ENCODE results near the gene GYPB. TPM values are rescaled to one million over a fixed set of nuclear protein-coding genes. Genes with fewer than 3 reads are reported as not detected.
A peak's percentile ranks its signal among the peaks of the same experiment; 100 is the strongest.
"Not testable (repeated sequence)": the region's sequence is repeated elsewhere in the genome, so short reads cannot be mapped to it uniquely, and the experiment has no call there.

Gene GYPB
- total RNA-seq, 1 experiment from 2014 or later, result not detected

DNA sequence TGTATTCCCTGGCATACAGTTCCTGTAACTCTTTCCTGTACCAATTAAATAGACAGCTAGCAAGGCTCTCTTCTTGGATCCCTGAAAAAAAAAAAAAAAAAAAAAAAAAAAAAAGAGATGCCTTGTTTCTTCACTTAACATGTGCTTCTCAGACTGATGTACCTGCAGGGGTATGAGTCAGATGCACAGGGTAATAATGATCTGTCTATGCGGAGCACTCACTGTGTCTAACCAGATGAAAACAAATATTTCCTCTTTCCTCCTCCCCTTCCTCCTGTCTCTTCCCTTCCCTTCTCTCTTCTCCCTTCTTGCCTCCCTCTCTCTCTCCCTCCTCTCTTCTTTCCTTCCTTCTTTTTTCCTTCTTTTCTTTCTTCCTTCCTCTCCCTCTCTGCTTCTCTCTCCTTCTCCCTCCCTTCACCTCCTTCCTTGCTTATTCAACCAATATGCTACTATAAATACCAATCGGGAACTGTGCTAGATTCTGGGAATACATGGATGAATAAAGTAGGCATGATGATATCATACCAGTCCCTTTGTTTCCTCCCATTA lies 3.0 kb downstream of the GYPB start:
- not testable (repeated sequence) for DNase-seq (ENCODE audit: low read depth)

DNA sequence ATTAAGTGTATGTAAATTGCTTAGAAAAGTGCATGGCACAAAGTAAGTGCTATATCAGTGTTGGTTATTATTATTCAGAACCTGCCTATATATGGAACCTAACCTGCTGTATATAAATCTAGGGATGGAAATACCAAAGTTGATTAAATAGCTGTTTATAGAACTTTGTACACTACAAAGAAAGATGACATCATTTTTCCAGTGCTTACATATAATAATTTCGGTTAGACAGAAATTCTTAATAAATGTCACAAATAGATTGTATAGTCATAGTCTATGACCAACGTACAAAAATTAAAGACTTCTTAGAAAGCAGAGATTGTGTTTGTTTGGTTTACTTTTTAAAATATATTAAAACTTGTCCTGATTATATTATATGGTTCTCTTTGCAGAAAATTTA lies 4.4 kb downstream of the GYPB start:
- no peak for DNase-seq (ENCODE audit: low read depth)

DNA sequence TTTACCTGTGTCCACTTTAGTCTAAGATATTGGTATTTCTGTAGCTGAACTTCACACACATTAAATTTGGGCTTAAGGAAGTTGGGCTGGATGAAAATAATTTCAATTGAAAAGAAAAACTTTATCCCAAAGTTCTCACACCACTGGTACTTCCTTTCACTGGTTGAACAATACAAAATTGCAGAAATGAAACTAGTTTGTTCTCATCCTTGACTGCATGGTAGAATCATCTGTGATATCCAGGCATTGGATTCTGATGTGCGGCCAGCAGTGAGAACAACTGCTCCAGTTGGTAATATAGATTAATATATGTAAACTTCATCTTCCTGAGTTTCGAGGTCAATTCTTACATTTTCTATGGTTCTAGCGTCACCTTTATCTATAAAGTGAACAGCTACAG lies 10.6 kb downstream of the GYPB start:
- DNase-seq (ENCODE audit: low read depth), result not testable (repeated sequence)

DNA sequence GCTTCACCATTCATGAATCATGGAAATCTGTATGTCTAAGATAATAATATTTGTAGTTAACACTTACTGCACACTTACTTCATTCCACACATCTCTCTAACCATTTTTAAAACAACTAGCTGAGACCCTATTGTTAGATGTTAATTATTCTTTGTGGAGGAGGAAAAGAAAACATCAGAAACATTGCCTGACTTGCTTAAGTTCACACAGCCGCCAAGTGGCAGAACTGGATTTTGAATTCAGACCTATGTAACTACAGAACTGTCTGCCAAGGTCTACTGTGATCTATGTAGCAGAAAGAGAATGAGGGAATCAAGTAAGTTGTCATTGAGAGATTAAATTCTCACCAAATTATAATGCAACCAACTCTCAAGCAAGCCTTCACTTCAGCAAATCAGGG lies 11.2 kb downstream of the GYPB start:
- DNase-seq (ENCODE audit: low read depth), result not testable (repeated sequence)

DNA sequence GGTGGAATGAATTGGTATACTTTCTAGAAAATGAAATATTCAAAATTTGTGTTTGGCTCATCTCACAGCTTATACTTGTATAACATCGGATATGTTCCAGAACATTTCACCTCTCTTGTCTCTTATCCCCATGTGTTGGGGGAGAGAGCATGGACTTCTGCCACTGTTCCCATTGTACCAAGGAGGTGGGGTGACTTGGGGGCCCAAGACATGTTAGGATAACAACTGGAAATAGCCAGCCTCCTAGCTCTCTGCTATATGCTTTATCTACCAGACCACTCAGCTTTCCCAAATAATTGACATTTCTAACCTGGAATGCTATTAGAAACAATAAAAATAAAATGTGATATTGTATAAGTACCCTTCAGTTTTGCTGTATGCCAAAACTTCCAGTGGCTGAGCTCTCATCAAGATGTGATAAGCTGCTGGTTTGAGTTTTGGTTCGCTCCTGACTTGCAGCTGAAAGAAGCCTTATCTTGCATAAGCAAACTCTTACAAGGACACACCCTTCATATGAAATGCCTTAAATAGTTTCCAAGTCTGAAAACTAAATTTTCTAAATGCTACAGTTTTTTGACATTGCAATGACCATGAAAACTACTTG lies 12.9 kb downstream of the GYPB start:
- not testable (repeated sequence) for DNase-seq (ENCODE audit: low read depth)

DNA sequence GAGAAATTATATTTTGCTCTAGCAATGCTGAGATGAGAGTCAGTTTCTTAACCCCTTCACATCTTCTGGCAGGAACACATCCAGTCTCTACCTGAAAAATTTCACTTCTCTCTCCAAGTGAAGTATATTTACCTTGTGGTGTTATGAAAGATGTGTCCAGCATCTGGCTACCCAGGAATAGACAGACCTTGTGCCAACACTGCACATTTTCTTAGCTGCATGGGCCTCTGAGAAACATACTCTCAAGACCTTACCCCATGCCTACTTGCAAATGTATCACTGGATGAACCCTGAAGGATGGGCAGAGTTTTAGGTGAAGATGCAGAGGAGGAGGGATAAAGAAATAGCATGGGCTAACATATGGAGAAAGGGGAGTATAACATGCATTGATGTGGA lies 13.6 kb downstream of the GYPB start:
- DNase-seq (ENCODE audit: low read depth), result not testable (repeated sequence)

DNA sequence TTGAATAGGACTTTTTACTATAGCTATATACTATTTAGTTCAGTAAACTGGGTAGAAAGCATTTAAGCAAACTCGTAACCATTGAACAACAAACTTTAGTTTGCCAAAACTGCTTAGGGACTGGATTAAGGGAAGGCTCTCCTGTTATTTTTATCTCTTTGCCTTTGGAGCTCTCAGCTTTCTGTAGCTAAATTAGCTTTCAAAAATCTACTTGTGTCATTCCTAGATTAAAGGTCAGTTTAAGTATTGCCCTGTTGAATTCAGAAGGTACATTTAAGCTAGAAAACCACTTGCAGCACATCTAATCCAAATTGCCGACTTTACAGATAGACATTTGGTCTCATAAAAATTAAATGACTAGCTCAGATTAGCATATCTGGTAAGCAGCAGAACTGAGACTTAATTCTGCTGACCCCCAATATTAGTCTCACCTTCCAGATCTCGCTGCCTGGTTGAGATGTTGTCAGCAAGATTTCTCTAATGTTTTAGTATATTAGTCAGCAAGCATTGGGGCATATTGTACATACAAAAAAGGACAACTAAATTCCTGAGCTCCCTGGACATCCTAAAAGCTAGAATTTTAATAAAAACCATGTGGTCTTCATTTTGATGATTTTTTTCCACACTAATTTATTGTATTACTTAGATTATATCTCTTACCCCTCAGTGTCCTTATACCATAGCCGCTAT lies 14.2 kb downstream of the GYPB start:
- DNase-seq (ENCODE audit: low read depth), result not testable (repeated sequence)

DNA sequence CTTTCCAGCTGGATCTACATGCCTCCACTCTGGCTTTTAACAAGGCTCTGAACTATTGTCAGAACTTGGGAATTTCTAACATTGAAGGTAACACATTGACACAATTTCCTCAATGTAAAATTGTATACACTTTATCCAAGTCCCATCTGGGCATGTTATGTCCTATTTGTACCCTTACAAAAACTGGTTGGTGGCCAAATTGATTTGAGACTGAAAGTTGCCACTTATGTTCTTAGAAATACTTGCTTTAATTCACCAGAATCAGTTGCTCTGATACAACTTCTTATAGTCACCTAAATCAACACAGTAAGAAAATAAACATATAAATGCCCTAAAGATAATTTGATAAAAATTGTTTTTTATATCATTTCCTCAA lies 15.3 kb downstream of the GYPB start:
- not testable (repeated sequence) for DNase-seq (ENCODE audit: low read depth)

DNA sequence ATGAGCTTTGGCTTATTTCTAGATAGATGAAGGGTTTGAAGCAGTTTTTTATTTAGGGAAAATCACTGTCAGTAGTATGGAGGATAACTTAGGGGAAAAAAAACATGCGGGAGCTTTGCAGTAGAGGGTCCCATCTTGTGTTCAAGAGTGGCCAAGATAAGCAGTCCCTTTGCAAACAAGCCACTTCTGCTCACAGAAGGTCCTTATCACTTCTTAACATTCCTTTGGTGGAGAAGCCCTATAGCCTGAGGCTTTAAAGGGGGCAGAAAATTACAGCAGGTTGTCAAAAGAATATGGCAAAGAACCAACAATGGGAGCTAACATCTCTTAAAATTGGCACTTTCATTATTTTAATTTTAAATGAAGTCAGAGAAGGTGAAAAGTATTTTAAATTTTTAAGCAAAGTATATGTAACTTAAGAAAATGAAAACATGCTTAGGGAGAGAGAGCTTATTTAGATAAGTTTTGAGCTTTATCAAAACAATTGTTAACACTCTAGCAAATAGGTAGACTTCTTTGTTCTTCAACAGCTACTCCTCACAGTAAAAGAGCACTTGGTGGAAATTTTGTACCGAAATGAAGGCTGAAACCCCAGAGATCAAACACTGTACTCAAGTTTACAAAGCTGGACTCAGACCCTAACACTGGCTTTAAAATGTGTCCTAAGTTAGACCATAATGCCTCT lies 15.8 kb downstream of the GYPB start:
- DNase-seq (ENCODE audit: low read depth), result not testable (repeated sequence)

DNA sequence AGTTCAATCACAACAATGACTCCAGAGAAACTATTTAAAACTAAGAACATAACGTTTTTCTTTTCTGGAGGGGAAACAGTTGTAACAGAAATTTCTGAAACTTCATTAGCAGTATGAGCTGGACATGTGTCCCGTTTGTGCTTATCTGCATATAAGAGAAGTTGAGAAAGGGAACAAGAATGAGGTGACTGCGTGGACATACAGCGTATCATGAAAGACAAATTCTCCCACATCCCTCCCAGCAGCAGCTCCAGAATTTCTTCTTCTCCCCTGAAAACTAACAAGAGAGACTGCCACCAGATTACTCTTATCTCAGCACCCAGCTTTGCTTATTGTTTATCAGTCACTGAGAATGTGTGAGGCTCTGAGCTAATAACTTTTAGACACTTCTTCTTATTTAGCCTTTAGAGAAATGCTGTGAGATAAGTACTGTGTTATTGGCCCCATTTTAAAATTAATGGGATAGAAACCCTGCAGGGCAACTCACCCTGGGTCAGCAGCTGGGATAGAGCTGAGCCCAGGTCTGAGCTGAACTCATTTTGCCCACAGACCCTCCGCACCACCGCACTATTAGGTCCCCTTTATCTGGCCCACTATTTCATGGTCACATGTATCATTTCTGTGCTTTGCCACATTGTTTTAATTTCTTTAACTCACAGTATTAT lies 18.7 kb downstream of the GYPB start:
- not testable (repeated sequence) for DNase-seq (ENCODE audit: low read depth)

DNA sequence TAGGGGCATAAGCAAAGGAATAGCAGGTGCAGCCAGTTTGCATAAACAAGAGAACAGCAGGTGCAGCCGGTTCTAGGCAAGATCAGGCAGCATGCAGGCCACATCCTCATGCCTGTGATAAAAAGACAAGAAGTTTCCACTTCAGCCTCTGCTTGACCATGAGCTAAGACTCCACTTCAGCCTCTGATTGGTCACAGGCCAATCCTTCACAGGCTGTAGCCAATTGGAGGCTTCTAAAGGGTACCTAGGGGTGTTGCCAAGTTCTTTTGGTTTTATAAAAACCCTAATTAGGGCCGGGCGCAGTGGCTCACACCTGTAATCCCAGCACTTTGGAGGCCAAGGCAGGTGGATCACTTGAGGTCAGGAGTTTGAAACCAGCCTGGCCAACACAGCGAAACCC lies 23.0 kb downstream of the GYPB start:
- not testable (repeated sequence) for DNase-seq (ENCODE audit: low read depth)

DNA sequence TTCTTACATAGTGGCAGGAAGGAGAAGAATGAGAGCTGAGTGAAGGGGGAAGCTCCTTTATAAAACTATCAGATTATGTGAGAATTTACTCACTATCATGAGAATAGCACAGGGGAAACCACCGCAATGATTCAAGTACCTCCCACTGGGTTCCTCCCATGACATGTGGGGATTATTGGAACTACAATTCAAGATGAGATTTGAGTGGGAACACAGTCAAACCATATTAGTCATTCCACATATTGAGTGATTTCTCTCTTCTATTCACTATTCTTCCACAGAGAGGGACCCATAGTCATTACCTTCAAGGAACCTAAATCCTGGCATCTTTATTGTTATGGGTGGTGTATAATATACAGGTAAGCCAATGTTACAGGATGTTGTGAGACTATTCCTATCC lies 27.4 kb downstream of the GYPB start:
- not testable (repeated sequence) for DNase-seq (ENCODE audit: low read depth)

DNA sequence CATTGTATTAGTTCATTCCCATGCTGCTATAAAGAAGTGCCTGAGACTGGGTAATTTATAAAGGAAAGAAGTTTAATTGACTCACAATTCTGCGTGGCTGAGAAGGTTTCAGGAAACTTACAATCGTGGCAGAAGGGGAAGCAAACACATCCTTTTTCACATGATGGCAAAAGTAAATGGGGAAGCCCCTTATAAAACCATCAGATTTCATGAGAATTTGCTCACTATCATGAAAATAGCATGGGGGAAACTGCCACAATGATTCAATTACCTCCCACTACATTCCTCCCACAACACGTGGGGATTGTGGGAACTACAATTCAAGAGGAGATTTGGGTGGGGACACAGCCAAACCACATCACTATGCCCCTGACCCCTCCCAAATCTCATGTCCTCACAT lies 28.5 kb downstream of the GYPB start:
- not testable (repeated sequence) for DNase-seq (ENCODE audit: low read depth)

DNA sequence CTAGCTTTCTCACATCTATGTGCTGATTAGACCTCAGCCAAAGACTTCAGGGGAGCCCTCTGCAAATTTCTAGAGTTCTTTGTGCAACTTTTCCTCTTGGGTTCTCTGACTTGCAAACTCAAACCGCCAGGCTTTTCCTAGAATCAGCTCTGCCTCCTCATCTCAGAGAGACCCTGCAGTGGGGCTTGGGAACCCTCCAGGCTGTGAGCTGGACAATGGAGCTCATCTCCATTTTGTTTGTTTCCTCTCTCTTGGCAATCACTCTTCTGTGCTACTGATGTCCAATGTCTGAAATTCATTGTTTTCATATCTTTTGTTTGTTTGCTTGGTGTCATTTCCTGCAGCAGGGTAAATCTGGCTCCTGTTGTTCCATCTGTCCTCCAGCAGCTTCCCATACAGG lies 33.0 kb downstream of the GYPB start:
- DNase-seq (ENCODE audit: low read depth), result no peak

DNA sequence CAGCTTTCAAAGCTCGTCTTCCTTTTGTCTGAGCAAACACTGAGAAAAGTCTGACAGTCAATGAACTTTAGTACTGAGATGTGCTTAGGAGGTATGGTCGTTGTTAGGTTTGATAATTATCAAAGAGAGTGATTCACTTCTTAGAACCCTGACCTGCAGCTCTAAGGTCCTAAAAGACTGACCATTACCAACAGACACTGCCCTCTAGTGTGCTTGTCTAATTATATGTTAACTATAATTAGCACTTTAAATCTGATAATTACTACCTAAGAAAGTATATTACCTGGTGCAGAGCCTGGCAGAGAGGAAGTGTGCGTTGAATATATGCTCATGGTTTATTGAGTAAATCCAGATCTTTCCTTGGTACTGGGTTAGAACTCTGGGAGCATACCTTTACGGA lies 38.4 kb downstream of the GYPB start:
- DNase-seq (ENCODE audit: low read depth), result peak; percentile 2

DNA sequence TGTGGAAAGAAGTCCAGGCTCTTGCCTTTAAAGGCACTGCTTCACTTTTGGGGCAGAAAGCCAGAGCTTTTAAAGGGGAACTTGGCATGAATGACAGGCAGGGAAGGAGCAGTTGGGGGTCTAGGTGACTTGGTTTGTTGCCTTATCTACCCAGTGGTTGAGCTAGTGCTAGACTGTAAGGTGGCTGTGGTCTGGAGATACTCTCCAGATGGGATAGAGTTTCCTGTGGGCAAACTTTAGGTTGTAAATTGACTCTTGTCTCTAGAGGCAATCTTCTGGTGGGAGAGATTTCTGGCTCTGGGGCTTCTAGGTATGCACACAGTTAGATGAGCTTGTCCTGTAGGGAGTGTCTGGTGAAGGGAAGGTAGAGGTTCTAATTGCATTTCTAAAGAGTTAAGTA lies 43.7 kb downstream of the GYPB start:
- DNase-seq (ENCODE audit: low read depth), result not testable (repeated sequence)

DNA sequence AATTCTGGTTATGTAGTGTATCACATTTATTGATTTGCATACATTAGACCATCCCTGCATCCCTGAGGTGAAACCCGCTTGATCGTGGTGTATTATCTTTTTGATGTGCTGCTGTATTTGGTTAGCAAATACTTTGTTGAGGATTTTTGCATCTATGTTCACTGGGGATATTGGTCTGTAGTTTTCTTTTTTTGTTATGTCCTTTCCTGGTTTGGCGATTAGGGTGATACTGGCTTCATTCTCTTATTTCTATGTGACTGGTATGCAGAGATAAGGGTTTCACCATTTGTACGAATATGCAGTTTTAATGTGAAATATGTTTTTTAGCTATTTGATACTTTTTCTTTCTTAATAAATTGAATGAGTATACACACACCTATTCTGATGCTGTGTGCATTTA lies 45.2 kb downstream of the GYPB start:
- not testable (repeated sequence) for DNase-seq (ENCODE audit: low read depth)

DNA sequence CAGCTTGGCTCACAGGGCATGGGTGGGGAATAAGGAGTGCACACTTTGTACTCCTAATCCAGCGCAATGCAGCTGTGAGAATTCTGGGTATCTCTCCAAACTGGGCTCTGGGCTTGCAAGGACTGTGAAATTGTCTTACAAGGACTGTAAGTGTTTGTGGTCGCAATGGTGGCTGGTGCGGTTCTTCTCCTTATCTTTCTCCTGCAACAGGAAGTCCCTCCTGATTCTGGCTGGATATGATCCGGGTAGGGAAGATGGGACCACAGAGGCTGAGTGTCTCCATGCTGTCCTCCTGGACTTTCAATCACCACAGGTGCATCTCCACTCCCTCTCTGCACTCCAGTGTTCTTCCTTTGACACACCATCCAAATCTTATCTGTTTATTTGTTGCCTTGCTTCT lies 58.1 kb downstream of the GYPB start:
- DNase-seq (ENCODE audit: low read depth), result no peak

DNA sequence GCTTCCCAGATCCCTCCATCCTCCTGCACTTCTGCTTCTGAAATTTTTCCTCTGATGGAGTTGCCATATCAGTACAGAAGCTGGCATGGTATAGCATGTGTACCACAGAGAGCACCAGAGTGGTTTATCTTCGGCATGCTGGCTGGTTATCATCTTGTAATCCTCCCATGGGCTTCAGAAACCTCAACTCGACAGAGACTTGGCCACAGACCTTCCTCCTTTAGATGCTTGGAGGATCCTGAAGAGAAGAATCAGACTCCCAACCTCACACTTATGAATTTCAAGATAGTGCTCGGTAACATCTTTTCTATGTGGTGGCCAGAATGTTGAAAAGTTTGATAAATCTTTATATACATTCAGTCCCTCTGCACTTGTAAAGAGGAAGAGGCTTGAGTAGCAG lies 63.9 kb downstream of the GYPB start:
- DNase-seq (ENCODE audit: low read depth), result not testable (repeated sequence)

DNA sequence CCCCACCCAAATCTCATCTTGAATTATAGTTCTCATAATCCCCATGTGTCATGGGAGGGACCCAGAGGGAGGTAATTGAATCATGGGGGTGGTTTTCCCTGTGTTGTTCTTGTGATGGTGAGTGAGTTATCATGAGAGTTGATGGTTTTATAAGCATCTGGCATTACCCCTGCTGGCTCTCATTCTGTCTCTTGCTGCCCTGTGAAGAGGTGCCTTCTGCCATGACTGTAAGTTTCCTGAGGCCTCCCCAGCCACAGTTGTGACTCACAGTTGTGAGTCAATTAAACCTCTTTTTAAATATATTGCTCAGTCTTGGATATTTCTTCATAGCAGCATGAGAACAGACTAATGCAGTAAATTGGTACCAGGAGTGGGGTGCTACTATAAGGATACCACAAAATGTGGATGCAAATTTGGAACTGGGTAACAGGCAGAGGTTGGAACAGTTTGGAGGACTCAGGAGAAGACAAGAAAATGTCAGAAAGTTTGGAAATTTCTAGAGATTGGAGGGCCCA lies 67.7 kb downstream of the GYPB start:
- not testable (repeated sequence) for DNase-seq (ENCODE audit: low read depth)

DNA sequence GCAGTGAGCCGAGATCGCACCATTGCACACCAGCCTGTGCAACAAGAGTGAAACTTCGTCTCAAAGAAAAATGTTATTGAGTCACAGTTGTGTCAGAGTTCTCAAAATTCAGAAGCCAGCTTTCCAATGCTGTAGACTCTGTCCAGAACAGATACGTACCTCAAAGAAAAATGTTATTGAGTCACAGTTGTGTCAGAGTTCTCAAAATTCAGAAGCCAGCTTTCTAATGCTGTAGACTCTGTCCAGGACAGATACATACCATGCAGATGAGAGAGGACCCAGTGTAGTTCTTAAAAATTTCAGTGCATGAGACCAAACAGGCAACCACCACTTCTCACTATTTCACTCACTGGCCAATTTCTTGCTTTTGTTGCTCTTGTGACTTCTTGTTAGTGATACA lies 68.2 kb downstream of the GYPB start:
- DNase-seq (ENCODE audit: low read depth), result not testable (repeated sequence)

DNA sequence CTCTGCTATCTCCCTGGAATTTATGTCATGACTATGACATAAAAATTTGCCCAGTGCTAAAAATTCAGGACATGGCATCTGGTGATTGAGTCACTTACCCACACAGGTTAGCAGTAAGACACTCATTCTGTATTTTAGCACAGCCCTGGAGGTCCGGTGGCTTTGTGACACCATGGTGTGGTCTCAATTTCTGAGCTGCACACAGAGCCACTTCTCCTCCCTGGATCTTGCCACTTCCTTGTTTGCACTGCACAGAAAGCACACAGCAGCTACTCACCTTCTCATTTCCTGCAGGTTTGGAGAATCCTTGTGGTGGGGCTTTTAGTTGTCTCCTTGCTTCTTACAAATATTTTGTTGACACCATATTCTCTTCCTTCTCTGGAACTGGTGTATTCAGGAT lies 69.0 kb downstream of the GYPB start:
- DNase-seq (ENCODE audit: low read depth), result not testable (repeated sequence)
